A172 (cell line): Measurements from ENCODE around the gene ARHGAP28. TPM values are rescaled to one million over a fixed set of nuclear protein-coding genes. Genes with fewer than 3 reads are reported as not detected.

Source experiments
- DNase-seq: peaks from one replicate; pipeline ENCODE4 v3.0.0-alpha.2; 2015; ENCODE audit warnings: low spot score
- total RNA-seq: library from RNA; depleted of rRNA; stranded (reverse); fragments of >200 nt; shearing (Covaris generic); gene quantifications from 2 replicates; pipeline ENCODE4 v1.2.3, GENCODE V29; 2014

ARHGAP28 gene
- total RNA-seq, 1 experiment from 2014 or later = 24.3 TPM

GRCh38 chr18:6731222-6731596 lies 1.7 kb downstream of the ARHGAP28 start:
- no peak for DNase-seq

- DNase-seq = no peak
These were observed 3.4 kb downstream of the ARHGAP28 start for GRCh38 chr18:6732952-6733351.

- DNase-seq = no peak
These were observed 4.2 kb downstream of the ARHGAP28 start for GRCh38 chr18:6733758-6734157.

- no peak for DNase-seq
These were observed 5.4 kb downstream of the ARHGAP28 start for GRCh38 chr18:6734726-6735430.

GRCh38 chr18:6737833-6738232 lies 8.3 kb downstream of the ARHGAP28 start:
- DNase-seq = no peak

GRCh38 chr18:6738622-6739021 lies 9.1 kb downstream of the ARHGAP28 start:
- DNase-seq = no peak

- DNase-seq = peak; percentile 80
These were observed 11.7 kb downstream of the ARHGAP28 start for GRCh38 chr18:6741232-6741663.

- no peak for DNase-seq
These were observed 12.3 kb downstream of the ARHGAP28 start for GRCh38 chr18:6741786-6742185.

GRCh38 chr18:6743999-6744398 lies 14.5 kb downstream of the ARHGAP28 start:
- no peak for DNase-seq

- no peak for DNase-seq
These were observed 15.4 kb downstream of the ARHGAP28 start for GRCh38 chr18:6744816-6745455.

- DNase-seq = no peak
These were observed 16.1 kb downstream of the ARHGAP28 start for GRCh38 chr18:6745504-6746031.

- no peak for DNase-seq
These were observed 17.0 kb downstream of the ARHGAP28 start for GRCh38 chr18:6746386-6746960.

- DNase-seq = peak; percentile 70
These were observed 18.1 kb downstream of the ARHGAP28 start for GRCh38 chr18:6747646-6748045.

- no peak for DNase-seq
These were observed 18.7 kb downstream of the ARHGAP28 start for GRCh38 chr18:6748241-6748640.

- no peak for DNase-seq
These were observed 20.9 kb downstream of the ARHGAP28 start for GRCh38 chr18:6750411-6750810.

- no peak for DNase-seq
These were observed 21.7 kb downstream of the ARHGAP28 start for GRCh38 chr18:6751222-6751621.

- peak; percentile 17 for DNase-seq
These were observed 22.8 kb downstream of the ARHGAP28 start for GRCh38 chr18:6752202-6752860.

GRCh38 chr18:6755107-6755506 lies 25.6 kb downstream of the ARHGAP28 start:
- DNase-seq = peak; percentile 25

- DNase-seq = peak; percentile 67
These were observed 28.4 kb downstream of the ARHGAP28 start for GRCh38 chr18:6757931-6758330.

GRCh38 chr18:6759579-6759978 lies 30.1 kb downstream of the ARHGAP28 start:
- DNase-seq = no peak

- no peak for DNase-seq
These were observed 34.0 kb downstream of the ARHGAP28 start for GRCh38 chr18:6763524-6763923.

- no peak for DNase-seq
These were observed 34.9 kb downstream of the ARHGAP28 start for GRCh38 chr18:6764382-6764781.
